ENCODE data around the gene HADHA. TPM values are rescaled to one million over a fixed set of nuclear protein-coding genes. Genes with fewer than 3 reads are reported as not detected.

HADHA gene
- total and polyA plus RNA-seq, 2 donors (not counting 3 experiments of a cell fraction or from before 2014, with no cell fraction given) = 79.4 to 158 TPM

DNA sequence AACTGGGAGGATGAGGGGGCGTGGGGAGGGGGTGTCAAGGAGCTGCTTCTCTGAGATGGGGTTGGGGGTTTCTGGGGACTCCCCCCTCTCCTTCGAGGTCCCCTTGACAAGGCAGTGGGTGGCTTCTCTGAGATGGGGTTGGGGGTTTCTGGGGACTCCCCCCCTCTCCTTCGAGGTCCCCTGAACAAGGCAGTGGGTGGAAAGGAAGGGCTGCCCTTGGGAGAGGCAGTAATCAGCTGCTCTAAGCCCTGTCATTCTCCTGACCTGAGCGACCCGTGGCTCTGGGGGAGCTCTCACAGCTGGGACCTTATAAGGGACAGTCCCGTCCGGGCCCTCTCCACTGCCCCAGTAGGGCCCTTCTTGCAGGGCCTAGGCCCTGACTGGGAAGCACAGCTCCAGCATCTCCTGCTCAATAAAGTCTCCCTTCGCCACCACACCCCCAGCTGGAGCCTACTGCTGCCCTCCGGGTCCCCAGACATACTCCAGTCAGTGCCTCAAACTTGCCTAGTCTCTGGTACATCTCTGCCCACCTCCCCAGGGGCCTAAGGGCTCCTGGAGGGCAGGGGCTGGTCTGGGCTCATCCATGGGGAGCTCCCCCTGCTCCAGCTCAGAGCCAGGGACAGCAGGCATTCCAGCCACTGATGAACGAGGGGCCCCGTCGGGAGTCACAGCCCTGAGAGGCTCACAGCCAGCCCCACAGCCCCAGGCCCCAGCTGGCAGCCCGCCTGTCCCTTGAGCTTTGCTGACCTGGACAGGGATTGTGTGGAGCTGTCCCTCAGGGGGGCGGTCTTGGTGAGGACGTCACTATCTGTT is 68.8 kb downstream of the HADHA start:
- peaks cover 11 to 17% of the 10 kb centered on the region in 2 experiments for H3K27me3 ChIP-seq (ENCODE audit: control insufficient read depth in 2 of 2, insufficient read depth in 2 of 2, low read length in 2 of 2)
- no peaks in the 10 kb centered on the region for H3K9me3 ChIP-seq (replicated peaks; ENCODE audit: control insufficient read depth, insufficient read depth, low read length)
- FAIRE-seq (no peak), DNase-seq (ENCODE audit: low read depth, low spot score) (no peak)
- dilution Hi-C loops (cut with MboI; ENCODE audit: extremely low pct_ligation_motif_present, low sequenced_read_pairs) = no loop called here
- H4K20me1 ChIP-seq (replicated peaks; ENCODE audit: control insufficient read depth, extremely low read depth, insufficient read depth, low read length) = no peaks in the 10 kb centered on the region
- intact Hi-C loops (cut with micrococcal nuclease) = no loop called here
- H2AFZ ChIP-seq (ENCODE audit: low read depth, low read length) = no peak overlapping the region
- no peaks in the 10 kb centered on the region for H3K9me1 ChIP-seq (replicated peaks; ENCODE audit: control insufficient read depth, extremely low read depth, insufficient read depth, low read length)
- no peak overlapping the region for H3K27ac ChIP-seq (ENCODE audit: insufficient read depth, low read depth, low read length)
- peaks cover 7% of the 10 kb centered on the region for H3K4me1 ChIP-seq (ENCODE audit: control insufficient read depth, extremely low read depth, insufficient read depth, low read length)
- no peaks in the 10 kb centered on the region for H3K36me3 ChIP-seq (ENCODE audit: control insufficient read depth in 2 of 2, extremely low read depth in 1 of 2, insufficient read depth in 2 of 2, low read length in 2 of 2)
- ChIA-PET POLR2A (no interaction called here), CTCF (interaction anchor here (0.6 to 1.7 kb wide), 4 partner anchors 9 to 35 kb away, joined by 3 to 12 read pairs (median 3); no protein-coding TSS in a partner anchor)
- BruUV-seq (replicated peaks) = no TSS peak
- H3K9ac ChIP-seq (replicated peaks; ENCODE audit: extremely low read depth, insufficient read depth, low read length) = no peak overlapping the region
- no peak overlapping the region for H3K4me3 ChIP-seq (replicated peaks in 1 of 3; ENCODE audit: insufficient read depth in 1 of 3, low read depth in 1 of 3, low read length in 3 of 3)
- TF ChIP-seq POLR2AphosphoS5 (IDR thresholded peaks at IDR 0.05; ENCODE audit: insufficient read depth, low read depth, low read length) (no peak), GATA2 (IDR thresholded peaks at IDR 0.05; ENCODE audit: insufficient read depth, insufficient read length, low read depth, low read length) (no peak)
- TF ChIP-seq, protein P1, sequence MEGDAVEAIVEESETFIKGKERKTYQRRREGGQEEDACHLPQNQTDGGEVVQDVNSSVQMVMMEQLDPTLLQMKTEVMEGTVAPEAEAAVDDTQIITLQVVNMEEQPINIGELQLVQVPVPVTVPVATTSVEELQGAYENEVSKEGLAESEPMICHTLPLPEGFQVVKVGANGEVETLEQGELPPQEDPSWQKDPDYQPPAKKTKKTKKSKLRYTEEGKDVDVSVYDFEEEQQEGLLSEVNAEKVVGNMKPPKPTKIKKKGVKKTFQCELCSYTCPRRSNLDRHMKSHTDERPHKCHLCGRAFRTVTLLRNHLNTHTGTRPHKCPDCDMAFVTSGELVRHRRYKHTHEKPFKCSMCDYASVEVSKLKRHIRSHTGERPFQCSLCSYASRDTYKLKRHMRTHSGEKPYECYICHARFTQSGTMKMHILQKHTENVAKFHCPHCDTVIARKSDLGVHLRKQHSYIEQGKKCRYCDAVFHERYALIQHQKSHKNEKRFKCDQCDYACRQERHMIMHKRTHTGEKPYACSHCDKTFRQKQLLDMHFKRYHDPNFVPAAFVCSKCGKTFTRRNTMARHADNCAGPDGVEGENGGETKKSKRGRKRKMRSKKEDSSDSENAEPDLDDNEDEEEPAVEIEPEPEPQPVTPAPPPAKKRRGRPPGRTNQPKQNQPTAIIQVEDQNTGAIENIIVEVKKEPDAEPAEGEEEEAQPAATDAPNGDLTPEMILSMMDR (IDR thresholded peaks at IDR 0.05; ENCODE audit: extremely low read depth in 1 of 2, insufficient read depth in 1 of 2, low read depth in 1 of 2, low read length in 2 of 2) = no peak
- H3K79me2 ChIP-seq (ENCODE audit: control insufficient read depth, insufficient read depth, low read length) = no peaks in the 10 kb centered on the region
- H3K4me2 ChIP-seq (ENCODE audit: insufficient read depth, low read length) = no peak overlapping the region
